GM18907 (cell line): Measurements from ENCODE around the gene NEURL4.
A peak's percentile ranks its signal among the peaks of the same experiment; 100 is the strongest.
"Not testable (repeated sequence)": the region's sequence is repeated elsewhere in the genome, so short reads cannot be mapped to it uniquely, and the experiment has no call there.

ENCODE experiments used
- ATAC-seq: cut with Tn5 transposase; IDR thresholded peaks from one replicate; pipeline ENCODE4 v1.9.1; 2021; ENCODE audit warnings: mild to moderate bottlenecking, moderate library complexity; ENCODE audit not compliant: unreplicated experiment

Gene NEURL4

GRCh38 chr17:7328840-7329373, at the start of gene NEURL4:
Gene NEURL4, minus strand, starts transcription at chr17:7329335. Its CDS starts 23 bp downstream, at chr17:7329312.
- peak; percentile 15 for ATAC-seq

DNA sequence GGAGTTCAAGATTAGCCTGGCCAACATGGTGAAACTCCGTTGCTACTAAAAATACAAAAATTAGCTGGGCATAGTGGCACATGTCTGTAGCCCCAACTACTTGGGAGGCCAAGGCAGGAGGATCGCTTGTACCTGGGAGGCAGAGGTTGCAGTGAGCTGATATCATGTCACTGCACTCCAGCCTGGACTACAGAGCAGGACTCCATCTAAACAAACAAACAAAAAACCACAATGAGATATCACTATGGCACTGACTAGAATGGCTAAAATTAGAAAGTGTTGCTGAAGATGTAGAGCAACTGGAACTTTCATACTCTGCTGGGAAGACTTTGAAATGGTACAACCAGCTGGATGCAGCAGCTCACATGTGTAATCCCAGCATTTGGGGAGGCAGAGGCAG, 45.2 kb upstream of the NEURL4 start:
- no peak for ATAC-seq

GRCh38 chr17:7370853-7371252, 41.7 kb upstream of the NEURL4 start:
- ATAC-seq: no peak

- ATAC-seq: no peak
These were observed 40.7 kb upstream of the NEURL4 start for GRCh38 chr17:7369825-7370224.

GRCh38 chr17:7368599-7368994, 39.5 kb upstream of the NEURL4 start:
- ATAC-seq: not testable (repeated sequence)

DNA sequence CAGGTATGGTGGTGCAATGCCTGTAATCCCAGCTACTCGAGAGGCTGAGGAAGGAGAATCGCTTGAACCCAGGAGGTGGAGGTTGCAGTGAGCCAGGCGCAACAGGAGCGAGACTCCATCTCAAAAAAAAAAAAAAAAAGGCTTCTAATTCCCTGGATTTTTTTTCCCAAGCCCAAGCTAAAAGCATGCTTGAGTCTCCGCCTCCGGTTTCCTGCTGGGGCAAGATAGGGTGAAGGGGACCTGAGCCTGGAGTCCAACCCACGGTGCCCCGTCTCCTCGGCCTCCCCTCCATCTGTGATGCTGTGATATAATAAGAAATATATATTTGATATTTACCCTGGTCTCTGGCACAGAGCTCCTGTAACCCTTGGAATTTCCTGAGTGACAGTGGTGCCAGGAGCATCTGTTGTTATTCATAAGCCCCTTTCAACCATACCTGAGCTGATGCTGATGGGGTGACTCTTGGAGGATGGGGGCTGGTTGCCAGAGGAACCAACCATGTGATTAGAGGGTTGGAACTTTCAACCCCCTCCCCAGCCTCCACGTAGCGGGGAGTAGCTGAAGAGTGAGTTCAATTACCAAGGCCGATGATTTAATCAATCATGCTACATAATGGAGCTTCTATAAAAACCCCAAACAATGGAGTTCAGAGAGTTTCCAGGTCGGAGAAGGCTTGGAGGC, 38.9 kb upstream of the NEURL4 start:
- ATAC-seq: no peak

GRCh38 chr17:7367083-7367482, 37.9 kb upstream of the NEURL4 start:
- no peak for ATAC-seq

DNA sequence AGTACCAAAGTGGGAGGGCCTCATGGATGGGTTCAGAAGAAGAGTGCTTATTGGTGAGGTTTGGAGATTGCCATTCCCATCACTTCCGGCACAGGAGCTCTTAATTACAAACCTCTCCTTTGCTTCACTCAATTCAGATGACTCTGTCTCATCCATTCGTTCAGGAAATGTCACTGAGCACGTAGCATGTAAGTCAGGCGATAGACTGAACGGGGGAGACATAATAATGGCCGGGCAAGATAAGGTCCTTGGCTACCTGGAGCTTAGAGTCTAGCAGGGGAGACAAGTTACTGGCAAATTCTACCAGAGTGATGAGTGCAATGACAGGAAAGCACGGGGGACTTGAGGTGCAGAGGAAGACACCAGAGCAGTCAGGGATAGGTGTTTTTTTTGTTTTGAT, 36.8 kb upstream of the NEURL4 start:
- ATAC-seq: not testable (repeated sequence)

DNA sequence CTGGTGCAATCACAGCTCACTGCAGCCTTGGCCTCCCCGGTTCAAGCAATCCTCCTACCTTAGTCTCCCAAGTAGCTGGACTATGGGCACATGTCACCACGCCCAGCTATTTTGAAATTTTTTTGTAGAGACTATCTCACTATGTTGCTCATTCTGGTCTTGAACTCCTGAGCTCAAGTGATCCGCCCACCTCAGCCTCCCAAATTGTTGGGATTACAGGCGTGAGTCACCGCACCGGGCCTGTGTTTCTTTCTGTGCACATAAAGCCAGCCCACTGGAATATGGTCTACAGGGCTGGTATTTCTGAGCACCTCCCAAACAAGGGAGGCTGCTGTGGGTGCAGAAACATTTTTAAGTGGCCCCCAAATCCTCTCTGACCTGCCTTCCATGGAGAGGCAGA, 34.2 kb upstream of the NEURL4 start:
- ATAC-seq: no peak

DNA sequence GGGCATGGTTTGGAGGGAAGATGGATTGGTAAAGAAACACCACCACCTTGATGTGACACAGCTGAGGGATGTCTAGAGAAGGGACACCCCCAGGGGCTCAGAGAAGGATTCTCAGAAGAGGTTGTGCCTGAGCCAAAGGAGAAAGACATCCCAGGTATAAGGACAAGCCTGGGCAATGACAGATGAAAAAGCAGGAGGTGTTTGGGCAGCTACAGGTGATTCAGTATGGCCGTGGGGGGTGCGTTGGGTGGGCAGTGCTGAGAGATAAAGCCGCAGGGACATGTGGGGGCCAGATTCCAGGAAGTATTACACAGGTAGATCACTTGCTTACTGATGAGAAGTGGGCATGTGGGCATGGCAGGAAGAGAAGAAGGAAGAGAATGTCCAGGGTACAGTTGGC, 32.8 kb upstream of the NEURL4 start:
- ATAC-seq: no peak

DNA sequence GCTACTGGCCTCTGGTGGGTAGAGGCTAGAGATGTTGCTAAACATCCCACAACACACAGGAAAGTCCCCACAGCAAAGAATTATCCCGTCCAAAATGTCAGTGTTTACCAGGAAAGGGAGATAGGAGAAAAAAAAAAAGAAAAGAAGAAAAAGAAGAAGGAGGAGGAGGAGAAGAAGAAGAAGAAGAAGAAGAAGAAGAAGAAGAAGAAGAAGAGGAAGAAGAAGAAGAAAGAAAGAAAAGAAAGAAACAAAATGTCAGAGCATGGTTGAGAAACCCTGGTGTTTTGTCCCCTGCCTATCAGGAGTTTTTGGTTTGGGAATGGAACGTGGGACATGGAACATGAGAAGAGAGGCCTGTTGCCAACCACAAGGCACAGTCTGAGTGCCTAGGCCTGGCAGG, 28.2 kb upstream of the NEURL4 start:
- no peak for ATAC-seq

DNA sequence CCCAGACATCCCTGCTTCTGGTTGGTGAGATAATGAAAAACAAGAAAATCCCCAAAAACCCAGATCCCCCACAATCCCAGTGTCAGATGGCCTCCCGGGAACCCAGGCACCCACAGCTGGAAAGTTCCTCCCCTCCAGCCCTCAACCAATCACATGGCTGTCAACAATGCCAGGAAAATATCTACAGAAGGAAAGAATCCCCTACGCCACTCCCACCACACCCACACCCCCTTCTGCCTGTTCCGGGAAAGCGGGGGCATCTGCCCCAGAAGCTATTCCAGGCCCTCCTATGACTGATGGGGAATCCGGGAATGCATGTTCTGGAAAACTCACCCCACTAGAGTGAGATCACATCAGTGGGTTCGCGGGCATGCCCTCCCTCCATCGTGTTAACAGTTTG, 27.6 kb upstream of the NEURL4 start:
- no peak for ATAC-seq

DNA sequence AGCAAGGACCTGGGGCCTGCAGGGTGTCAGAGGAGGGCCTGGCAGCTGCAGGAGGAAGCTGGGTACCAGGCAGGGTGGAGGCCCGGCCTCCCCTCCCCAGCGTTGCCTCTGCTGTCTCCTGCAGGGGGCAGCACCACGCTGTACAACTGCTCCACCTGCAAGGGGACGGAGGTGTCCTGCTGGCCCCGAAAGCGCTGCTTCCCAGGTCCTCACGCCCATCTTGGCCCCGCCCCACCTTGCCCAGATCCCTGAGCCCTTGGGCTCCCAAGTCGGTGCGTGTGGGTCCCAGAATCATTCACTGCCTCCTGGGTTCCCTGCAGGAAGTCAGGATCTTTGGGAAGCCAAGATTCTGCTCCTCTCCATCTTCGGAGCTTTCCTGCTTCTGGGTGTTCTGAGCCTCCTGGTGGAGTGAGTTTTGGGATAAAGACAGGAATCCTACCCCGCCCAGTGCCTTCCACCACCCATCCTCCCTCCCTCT, 27.0 kb upstream of the NEURL4 start:
- ATAC-seq: peak; percentile 30

DNA sequence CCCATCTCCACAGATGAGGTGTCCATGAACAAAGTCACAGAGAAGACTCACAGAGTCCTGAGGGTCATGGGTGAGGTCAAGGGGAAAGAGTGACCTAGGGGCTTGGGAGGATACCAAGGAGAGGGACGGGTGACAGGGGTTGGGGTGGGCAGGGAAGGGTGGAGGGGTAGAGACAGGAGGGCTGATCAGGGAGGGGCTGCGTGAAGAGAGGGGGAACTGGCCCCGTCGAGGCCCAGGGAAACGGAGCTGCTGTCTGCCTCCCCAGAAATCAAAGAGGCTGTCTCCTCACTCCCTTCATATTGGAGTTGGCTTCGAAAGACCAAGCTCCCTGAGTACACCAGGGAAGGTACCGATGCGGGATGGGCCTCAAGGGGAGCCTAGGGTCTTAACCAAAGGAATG, 26.4 kb upstream of the NEURL4 start:
- ATAC-seq: no peak

DNA sequence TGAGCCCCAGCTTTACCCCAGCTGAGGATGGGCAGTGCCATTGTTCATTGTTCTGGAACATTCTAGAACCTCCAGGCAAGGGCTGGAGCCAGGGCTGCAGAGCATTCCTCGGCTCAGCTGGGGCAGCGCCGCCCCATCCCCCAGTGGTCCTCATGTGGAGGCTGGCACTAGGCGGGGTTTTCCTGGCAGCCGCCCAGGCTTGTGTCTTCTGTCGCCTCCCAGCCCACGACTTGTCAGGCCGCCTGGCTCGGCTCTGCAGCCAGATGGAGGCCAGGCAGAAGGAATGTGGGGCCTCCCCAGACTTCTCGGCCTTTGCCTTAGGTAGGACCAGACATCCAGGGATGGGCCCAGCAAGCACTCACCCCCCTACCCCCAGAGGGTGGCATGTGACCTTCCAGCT, 25.9 kb upstream of the NEURL4 start, which contains the start of gene TMEM95:
TSS of gene TMEM95 (plus strand) at position 104 of the 400 bp plus-strand sequence. CDS start at position 153, 49 bp downstream.
- no peak for ATAC-seq

DNA sequence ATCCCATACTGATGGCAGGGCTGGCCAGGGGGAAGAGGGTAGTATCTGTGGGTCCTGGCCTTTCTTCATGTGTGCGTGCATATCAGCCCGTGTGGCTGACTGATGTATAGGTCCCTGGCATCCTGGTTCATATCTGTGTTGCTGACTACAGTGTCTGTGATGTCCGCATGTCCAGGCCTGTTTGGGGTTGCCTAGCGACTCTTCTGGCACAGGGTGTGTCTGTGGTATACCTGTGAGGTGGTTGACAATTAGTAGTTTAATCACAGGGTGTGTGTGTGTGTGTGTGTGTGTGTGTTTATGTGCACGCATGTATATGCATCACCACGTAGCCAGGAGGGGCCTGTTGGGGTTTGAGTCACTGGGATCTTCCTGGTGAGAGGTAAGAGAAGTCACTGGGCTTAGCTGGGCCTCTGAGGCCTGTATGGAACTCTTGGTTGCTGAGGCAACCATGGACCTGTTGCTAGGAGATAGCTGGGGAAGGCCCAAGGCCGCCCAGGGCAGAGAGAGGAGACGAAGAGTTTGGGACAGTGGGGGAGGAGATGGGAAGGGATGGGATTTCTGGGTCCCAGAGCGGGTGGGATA, 25.2 kb upstream of the NEURL4 start:
- no peak for ATAC-seq

GRCh38 chr17:7352910-7353635, 23.9 kb upstream of the NEURL4 start:
- no peak for ATAC-seq

- ATAC-seq: no peak
These were observed 23.4 kb upstream of the NEURL4 start for GRCh38 chr17:7352503-7352889.

- peak; percentile 63 for ATAC-seq
These were observed 22.7 kb upstream of the NEURL4 start, which contains the start of gene KCTD11 for GRCh38 chr17:7351665-7352502. Gene KCTD11, plus strand, starts transcription at chr17:7352162.

DNA sequence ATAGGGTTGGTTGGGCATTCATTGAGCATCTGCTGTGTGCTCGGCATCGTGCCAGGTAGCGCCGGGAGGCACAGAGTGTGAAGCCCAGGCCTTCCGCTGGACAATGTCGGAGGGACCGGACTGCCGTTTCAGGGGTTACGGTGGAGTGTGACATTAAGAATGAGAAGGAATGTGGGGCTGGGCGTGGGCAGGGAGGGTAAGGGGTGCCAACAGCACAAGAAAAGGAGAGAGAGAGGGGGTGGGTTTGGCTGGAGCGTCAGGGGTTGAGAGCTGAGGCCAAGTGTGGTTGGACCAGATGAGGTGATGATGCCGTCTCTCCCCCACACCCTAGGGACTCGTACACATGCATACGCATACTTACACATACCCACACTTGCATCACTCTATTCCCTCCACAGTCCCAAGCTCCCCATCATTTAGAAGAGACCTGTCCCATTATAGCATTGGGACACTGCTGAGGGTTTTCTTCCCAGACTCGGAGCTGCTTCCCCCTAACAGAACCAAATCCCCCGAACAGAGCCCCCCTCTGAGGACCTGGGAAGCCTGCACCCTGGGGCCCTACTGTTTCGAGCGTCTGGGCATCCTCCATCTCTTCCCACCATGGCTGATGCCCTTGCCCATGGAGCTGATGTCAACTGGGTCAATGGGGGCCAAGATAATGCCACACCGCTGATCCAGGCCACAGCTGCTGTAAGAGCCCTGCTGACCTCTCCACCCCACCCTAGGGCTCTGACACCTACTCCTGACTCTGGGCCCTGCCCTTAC, 19.5 kb upstream of the NEURL4 start:
- no peak for ATAC-seq
